ENCODE data around the gene FAM3A.

FAM3A gene

DNA sequence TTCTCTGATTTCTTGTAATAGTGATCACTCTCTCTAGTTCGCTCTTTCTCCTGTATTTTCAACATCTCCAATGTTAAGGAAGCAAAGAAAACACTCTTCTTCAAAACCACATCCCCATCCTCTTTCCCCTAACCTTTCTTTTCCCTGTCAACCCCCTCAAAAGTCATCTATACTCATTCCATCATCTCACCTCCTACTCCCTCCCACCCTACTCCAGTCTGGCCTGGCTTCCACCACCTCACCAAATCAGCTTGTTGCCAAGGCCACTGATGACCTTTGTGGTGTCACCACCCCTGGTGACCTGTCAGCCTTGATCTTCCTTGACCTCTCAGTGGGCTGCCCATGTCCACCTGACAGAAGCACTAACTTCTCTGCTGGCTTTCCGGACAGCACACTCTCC lies 2.3 kb downstream of the FAM3A start:
- H3K4me3 ChIP-seq (replicated peaks in 1 of 2; ENCODE audit: low read depth in 2 of 2, low read length in 2 of 2), result no peak overlapping the region
- TF ChIP-seq, protein P1, sequence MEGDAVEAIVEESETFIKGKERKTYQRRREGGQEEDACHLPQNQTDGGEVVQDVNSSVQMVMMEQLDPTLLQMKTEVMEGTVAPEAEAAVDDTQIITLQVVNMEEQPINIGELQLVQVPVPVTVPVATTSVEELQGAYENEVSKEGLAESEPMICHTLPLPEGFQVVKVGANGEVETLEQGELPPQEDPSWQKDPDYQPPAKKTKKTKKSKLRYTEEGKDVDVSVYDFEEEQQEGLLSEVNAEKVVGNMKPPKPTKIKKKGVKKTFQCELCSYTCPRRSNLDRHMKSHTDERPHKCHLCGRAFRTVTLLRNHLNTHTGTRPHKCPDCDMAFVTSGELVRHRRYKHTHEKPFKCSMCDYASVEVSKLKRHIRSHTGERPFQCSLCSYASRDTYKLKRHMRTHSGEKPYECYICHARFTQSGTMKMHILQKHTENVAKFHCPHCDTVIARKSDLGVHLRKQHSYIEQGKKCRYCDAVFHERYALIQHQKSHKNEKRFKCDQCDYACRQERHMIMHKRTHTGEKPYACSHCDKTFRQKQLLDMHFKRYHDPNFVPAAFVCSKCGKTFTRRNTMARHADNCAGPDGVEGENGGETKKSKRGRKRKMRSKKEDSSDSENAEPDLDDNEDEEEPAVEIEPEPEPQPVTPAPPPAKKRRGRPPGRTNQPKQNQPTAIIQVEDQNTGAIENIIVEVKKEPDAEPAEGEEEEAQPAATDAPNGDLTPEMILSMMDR (IDR thresholded peaks at IDR 0.05; ENCODE audit: low read depth, low read length), result no peak
- DNase-seq (ENCODE audit: low read depth in 2 of 2), result no peak

DNA sequence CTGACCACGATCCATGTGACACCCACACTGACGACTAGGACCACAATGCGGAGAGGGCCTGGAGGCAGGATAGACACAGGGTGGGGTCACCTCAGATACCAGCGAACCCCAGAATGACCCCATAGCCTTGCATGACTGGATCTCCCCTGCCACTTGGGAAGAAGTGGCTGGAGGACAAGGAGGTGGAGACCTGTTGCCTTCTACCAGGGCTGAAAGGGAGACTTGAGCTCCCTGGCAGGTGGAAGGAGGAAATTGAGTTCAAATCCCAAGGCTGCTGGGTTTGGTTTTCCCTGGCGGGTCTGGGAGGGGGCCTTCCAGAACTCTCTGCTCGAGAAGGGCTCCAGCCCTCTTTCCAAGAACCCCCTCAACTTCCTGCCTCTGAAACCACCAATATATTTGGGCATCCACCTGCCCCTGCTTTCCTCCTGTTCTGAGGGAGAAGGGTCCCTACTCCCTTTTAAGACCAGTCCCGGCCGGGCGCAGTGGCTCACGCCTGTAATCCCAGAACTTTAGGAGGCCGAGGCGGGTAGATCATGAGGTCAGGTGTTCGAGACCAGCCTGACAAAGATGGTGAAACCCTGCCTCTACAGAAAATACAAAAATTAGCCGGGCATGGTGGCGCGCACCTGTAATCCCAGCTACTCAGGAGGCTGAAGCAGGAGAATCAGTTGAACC lies 3.0 kb downstream of the FAM3A start:
- DNase-seq (ENCODE audit: low read depth in 2 of 2), result no peak
- TF ChIP-seq, protein P1 (IDR thresholded peaks at IDR 0.05; ENCODE audit: low read depth, low read length), result no peak
- H3K4me3 ChIP-seq (replicated peaks in 1 of 2; ENCODE audit: low read depth in 2 of 2, low read length in 2 of 2), result no peak overlapping the region

DNA sequence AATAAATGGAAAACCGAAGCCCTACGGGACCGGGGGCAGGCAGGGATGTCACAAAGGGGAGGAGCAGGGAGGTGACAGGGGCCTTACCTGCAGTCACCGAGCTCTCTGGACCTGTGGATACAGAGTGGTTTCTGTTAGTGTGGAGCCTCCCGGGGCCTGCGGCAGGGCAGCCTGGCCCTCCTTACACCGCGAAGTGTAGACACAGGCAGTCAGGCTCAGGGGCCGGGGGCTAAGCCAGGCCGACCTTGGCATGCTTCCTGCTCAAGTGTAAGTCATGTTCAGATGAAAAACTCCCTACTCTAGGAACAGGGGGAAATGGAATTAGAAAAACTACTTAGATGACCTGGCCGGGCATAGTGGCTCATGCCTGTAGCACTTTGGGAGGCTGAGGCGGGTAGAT lies 4.3 kb downstream of the FAM3A start:
- DNase-seq (ENCODE audit: low read depth in 2 of 2), result no peak
- H3K4me3 ChIP-seq (replicated peaks in 1 of 2; ENCODE audit: low read depth in 2 of 2, low read length in 2 of 2), result no peak overlapping the region
- TF ChIP-seq, protein P1 (IDR thresholded peaks at IDR 0.05; ENCODE audit: low read depth, low read length), result no peak

DNA sequence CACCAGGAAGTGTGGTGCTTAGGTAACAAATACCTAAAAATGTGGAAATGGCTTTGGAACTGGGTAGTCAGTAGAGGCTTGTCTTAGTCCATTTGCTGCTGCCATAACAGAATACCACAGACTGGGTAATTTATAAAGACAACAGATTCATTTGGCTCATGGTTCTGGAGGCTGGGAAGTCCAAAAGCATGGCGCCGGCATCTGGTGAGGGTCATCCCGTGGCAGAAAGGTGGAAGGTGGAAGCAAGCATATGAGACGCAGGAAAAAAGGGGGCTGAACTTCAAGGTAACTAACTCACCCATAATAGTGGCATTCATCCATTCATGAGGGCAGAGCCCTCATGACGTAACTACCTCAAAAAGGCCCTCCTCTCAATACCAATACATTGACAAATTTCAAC lies 6.6 kb downstream of the FAM3A start:
- no peak overlapping the region for H3K4me3 ChIP-seq (replicated peaks in 1 of 2; ENCODE audit: low read depth in 2 of 2, low read length in 2 of 2)
- TF ChIP-seq, protein P1 (IDR thresholded peaks at IDR 0.05; ENCODE audit: low read depth, low read length), result no peak
- no peak for DNase-seq (ENCODE audit: low read depth in 2 of 2)

DNA sequence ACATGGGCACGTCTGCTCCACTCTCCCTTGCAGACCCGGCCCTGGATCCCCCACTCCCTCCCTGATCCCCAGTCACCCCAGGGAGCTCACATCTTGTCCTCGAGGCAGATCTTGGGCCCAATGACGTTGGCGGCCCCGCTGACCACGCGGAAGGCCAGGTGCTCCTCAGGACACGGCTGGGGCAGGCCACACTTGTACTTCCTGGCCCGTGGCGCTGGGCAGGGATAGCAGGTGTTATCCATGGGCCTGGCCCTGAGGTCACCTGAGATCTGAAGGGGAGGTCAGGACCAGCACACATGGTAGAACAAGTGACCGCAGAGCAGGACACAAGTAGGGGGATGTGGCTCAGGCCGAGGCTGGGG lies 7.7 kb downstream of the FAM3A start:
- DNase-seq (ENCODE audit: low read depth in 2 of 2), result no peak
- TF ChIP-seq, protein P1 (IDR thresholded peaks at IDR 0.05; ENCODE audit: low read depth, low read length), result no peak
- H3K4me3 ChIP-seq (replicated peaks in 1 of 2; ENCODE audit: low read depth in 2 of 2, low read length in 2 of 2), result no peak overlapping the region

DNA sequence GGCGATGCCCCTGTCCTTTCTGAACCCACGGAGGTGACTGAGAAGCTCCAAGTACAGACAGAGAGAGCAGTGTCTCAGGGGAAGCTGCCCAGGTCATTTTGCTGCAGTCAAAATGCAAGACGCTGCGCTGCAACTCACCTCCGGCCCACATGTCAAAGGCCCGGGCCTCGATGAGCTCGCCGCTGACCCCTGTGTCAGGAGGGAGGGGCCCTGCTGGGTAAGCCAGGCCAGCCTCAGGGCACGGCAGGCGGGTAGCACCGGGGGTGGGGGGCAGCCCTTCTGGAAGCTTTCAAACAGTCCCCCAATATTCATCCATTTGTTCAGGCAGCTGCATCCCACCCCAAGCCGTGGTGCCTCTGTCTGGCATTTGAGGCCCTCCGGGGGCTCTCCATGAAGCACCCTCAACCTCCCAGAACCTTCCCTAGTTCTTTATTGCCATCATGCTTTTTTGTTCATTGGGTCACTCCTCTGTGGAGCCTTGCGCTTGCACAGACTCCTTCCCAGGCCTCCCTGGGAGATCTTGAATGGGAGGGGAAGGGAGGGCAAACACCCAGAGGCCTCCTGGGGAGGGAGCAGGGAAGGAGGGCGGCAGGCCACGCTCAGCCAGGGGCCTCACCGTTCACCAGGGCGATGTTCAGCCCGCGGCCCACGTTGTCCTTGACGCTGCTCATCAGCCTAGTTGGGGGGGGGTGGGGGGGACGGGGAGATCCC lies 8.2 kb downstream of the FAM3A start:
- DNase-seq (ENCODE audit: low read depth in 2 of 2), result no peak
- TF ChIP-seq, protein P1 (IDR thresholded peaks at IDR 0.05; ENCODE audit: low read depth, low read length), result no peak
- no peak overlapping the region for H3K4me3 ChIP-seq (replicated peaks in 1 of 2; ENCODE audit: low read depth in 2 of 2, low read length in 2 of 2)
